HepG2 (cell line): ENCODE data around the gene RAB24. TPM values are rescaled to one million over a fixed set of nuclear protein-coding genes. Genes with fewer than 3 reads are reported as not detected.

Experiments
- AGO1 ChIP-seq: fragments of 200-400 bp; formaldehyde crosslinking; IDR thresholded peaks from 2 replicates; pipeline ENCODE4 v1.6.1; 2017; ENCODE audit warnings: mild to moderate bottlenecking, low read depth, low read length, moderate library complexity; ENCODE audit not compliant: poor library complexity, severe bottlenecking
- ASH2L ChIP-seq: fragments of 300-600, 200-600 bp; sonication (generic); IDR thresholded peaks from 2 replicates; pipeline ENCODE4 v1.7.0; 2017; ENCODE audit warnings: low read depth, mild to moderate bottlenecking, moderate library complexity, mixed read lengths, low read length; ENCODE audit not compliant: insufficient read length
- GABPA ChIP-seq, 2 experiments: IDR thresholded peaks; 2 replicates each; pipeline ENCODE4 v1.6.1; 2011 to 2016; ENCODE audit warnings: low read depth in 2 of 2, low read length in 1 of 2, missing biosample characterization in 1 of 2, missing genetic modification characterization in 1 of 2
- GATAD1 ChIP-seq: IDR thresholded peaks from 2 replicates; pipeline ENCODE4 v1.6.1; 2016; ENCODE audit warnings: missing genetic modification reagents, missing compliant biosample characterization
- HMG20A ChIP-seq: IDR thresholded peaks from 2 replicates; pipeline ENCODE4 v1.6.1; 2016; ENCODE audit warnings: borderline replicate concordance
- HNF4A ChIP-seq: sonication (generic); formaldehyde crosslinking; IDR thresholded peaks from 2 replicates; pipeline ENCODE4 v1.4.0; 2020; ENCODE audit warnings: missing genetic modification reagents
- HNRNPL ChIP-seq: fragments of 200-400 bp; formaldehyde crosslinking; IDR thresholded peaks from 2 replicates; pipeline ENCODE4 v1.6.1; 2017; ENCODE audit warnings: mild to moderate bottlenecking, low read depth, low read length
- MEIS1 ChIP-seq: sonication (generic); formaldehyde crosslinking; IDR thresholded peaks from 2 replicates; pipeline ENCODE4 v1.9.0; 2021; ENCODE audit warnings: mild to moderate bottlenecking, missing genetic modification reagents, moderate library complexity, borderline replicate concordance
- NFRKB ChIP-seq: fragments of 450-650 bp; IDR thresholded peaks from 2 replicates; pipeline ENCODE4 v1.6.1; 2017
- POLR2AphosphoS5 ChIP-seq: IDR thresholded peaks from 2 replicates; pipeline ENCODE4 v1.6.1; 2012; ENCODE audit warnings: low read depth, low read length
- SOX6 ChIP-seq, 2 experiments: fragments of 450-650 bp in 1 of 2; sonication (generic) in 1 of 2; formaldehyde crosslinking in 1 of 2; IDR thresholded peaks; 2 replicates each; pipeline versions ENCODE4 v1.4.0 to v1.6.1; 2017 to 2020; ENCODE audit warnings: antibody characterized with exemption in 1 of 2, mild to moderate bottlenecking in 1 of 2, missing genetic modification reagents in 1 of 2
- polyA plus RNA-seq, 8 experiments: library from polyadenylated mRNA; depleted of rRNA in 3 of 8; stranded (reverse) in 7 of 8; unstranded in 1 of 8; fragments of >200 nt; fragmentation: Illumina TruSeq in 4 of 8; extraction: Trizol in 4 of 8; gene quantifications; 2 replicates each; pipeline versions ENCODE4 v1.2.1 to v1.2.3, GENCODE V29; 2011 to 2016; ENCODE audit warnings: low read depth in 4 of 8, missing spikeins in 1 of 8, mixed read lengths in 1 of 8; ENCODE audit not compliant: insufficient read depth in 1 of 8
- total RNA-seq, 5 experiments: library from RNA; depleted of rRNA; stranded (reverse); fragments of >200 nt; fragmentation: Illumina TruSeq; extraction: Trizol; gene quantifications; 2 replicates each; pipeline ENCODE4 v1.2.3, GENCODE V29; 2016; ENCODE audit warnings: low read depth in 1 of 5
- TF ChIP-seq, protein P1 (sequence below): sonication (generic); formaldehyde crosslinking; IDR thresholded peaks from 2 replicates; pipeline ENCODE4 v1.4.0; 2020; ENCODE audit warnings: missing genetic modification reagents
- TF ChIP-seq, protein P2 (sequence below): sonication (generic); formaldehyde crosslinking; conservative IDR thresholded peaks from 2 replicates; pipeline ENCODE4 v1.4.0; 2020; ENCODE audit warnings: missing genetic modification reagents
- TF ChIP-seq, protein P3 (sequence below): IDR thresholded peaks from 2 replicates; pipeline ENCODE4 v1.6.1; 2016; ENCODE audit warnings: control low read depth
- TF ChIP-seq, protein P4 (sequence below): sonication (generic); formaldehyde crosslinking; IDR thresholded peaks from 2 replicates; pipeline ENCODE4 v1.5.1; 2020; ENCODE audit warnings: mild to moderate bottlenecking, missing genetic modification reagents, moderate library complexity

Gene RAB24
- total and polyA plus RNA-seq, 2 of the 13 experiments (the other 11 are each of a cell fraction or from before 2014, with no cell fraction given), result 22.9 to 63.7 TPM

DNA sequence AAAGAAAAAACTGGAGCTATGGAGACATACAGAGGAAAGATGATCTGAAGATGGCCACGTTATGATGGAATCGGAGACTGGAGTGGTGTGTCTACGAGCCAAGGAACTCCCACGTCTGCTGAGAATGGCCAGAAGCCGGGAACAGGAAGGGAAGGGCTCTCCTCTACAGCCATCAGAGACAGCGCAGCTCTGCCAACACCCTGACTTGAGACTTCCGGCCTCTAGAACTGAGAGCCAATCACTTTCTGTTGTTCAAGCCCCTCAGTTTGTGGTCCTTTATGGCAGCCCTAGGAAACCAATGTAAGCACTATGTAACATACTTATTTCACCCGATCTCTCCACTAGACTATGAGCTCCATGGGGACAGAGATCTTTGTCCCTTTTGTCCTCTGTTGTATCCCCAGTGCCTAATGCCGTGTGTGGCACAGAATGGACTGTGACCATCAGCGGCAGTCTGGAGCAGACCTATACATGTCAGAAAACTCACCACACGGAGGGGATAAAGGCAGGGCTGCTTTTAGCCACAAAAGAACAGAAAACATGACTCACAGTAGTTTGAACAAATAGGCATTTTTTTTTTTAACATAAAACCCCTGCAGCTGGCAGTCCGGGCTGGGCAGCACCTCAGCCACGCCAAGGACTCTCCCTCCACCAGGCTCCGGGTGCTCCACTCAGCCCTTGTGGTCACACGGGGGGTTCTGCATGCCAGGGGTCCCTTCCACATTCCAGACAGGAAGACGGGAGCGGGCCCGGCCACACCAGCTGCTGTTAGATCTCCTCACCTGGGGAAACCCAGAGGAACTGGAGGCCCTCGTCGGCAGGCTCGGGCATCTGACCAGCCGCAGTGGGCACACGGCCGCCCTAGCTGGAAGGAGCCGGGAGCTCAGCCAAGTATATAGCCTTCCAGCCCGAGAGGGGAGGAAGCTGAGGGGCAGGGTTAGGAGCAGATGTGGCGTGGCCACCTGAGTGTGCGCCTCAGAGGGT is 24.3 kb upstream of the RAB24 start (continued):
- TF ChIP-seq, protein P1, sequence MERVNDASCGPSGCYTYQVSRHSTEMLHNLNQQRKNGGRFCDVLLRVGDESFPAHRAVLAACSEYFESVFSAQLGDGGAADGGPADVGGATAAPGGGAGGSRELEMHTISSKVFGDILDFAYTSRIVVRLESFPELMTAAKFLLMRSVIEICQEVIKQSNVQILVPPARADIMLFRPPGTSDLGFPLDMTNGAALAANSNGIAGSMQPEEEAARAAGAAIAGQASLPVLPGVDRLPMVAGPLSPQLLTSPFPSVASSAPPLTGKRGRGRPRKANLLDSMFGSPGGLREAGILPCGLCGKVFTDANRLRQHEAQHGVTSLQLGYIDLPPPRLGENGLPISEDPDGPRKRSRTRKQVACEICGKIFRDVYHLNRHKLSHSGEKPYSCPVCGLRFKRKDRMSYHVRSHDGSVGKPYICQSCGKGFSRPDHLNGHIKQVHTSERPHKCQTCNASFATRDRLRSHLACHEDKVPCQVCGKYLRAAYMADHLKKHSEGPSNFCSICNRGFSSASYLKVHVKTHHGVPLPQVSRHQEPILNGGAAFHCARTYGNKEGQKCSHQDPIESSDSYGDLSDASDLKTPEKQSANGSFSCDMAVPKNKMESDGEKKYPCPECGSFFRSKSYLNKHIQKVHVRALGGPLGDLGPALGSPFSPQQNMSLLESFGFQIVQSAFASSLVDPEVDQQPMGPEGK (CRISPR knock-in tag), result 0 out of 2 replicates have a peak, but pooled peaks have one; percentile 19
- TF ChIP-seq SOX6 (IDR thresholded peaks at IDR 0.05), result no peak
- TF ChIP-seq SOX6 (CRISPR knock-in tag; IDR thresholded peaks at IDR 0.05), result peak; percentile 60
- TF ChIP-seq NFRKB, result no peak
- TF ChIP-seq, protein P2, sequence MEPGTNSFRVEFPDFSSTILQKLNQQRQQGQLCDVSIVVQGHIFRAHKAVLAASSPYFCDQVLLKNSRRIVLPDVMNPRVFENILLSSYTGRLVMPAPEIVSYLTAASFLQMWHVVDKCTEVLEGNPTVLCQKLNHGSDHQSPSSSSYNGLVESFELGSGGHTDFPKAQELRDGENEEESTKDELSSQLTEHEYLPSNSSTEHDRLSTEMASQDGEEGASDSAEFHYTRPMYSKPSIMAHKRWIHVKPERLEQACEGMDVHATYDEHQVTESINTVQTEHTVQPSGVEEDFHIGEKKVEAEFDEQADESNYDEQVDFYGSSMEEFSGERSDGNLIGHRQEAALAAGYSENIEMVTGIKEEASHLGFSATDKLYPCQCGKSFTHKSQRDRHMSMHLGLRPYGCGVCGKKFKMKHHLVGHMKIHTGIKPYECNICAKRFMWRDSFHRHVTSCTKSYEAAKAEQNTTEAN (CRISPR knock-in tag), result no peak
- TF ChIP-seq GABPA (IDR thresholded peaks at IDR 0.05; ENCODE audit: low read depth, low read length), result no peak
- TF ChIP-seq GABPA (CRISPR knock-in tag; IDR thresholded peaks at IDR 0.05; ENCODE audit: low read depth), result no peak
- TF ChIP-seq GATAD1 (CRISPR knock-in tag), result 0 out of 2 replicates have a peak, but pooled peaks have one; percentile 34
- TF ChIP-seq POLR2AphosphoS5, result no peak
- 0 out of 2 replicates have a peak, but pooled peaks have one; percentile 19 for TF ChIP-seq HMG20A (CRISPR knock-in tag)
- peak; percentile 43 for TF ChIP-seq ASH2L
- TF ChIP-seq, protein P3, sequence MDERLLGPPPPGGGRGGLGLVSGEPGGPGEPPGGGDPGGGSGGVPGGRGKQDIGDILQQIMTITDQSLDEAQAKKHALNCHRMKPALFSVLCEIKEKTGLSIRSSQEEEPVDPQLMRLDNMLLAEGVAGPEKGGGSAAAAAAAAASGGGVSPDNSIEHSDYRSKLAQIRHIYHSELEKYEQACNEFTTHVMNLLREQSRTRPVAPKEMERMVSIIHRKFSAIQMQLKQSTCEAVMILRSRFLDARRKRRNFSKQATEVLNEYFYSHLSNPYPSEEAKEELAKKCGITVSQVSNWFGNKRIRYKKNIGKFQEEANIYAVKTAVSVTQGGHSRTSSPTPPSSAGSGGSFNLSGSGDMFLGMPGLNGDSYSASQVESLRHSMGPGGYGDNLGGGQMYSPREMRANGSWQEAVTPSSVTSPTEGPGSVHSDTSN (CRISPR knock-in tag), result no peak
- no peak for TF ChIP-seq AGO1
- peak; percentile 80; the same call in 1 of the 2 replicates for TF ChIP-seq HNRNPL
- no peak for TF ChIP-seq MEIS1 (CRISPR knock-in tag)
- TF ChIP-seq, protein P4, sequence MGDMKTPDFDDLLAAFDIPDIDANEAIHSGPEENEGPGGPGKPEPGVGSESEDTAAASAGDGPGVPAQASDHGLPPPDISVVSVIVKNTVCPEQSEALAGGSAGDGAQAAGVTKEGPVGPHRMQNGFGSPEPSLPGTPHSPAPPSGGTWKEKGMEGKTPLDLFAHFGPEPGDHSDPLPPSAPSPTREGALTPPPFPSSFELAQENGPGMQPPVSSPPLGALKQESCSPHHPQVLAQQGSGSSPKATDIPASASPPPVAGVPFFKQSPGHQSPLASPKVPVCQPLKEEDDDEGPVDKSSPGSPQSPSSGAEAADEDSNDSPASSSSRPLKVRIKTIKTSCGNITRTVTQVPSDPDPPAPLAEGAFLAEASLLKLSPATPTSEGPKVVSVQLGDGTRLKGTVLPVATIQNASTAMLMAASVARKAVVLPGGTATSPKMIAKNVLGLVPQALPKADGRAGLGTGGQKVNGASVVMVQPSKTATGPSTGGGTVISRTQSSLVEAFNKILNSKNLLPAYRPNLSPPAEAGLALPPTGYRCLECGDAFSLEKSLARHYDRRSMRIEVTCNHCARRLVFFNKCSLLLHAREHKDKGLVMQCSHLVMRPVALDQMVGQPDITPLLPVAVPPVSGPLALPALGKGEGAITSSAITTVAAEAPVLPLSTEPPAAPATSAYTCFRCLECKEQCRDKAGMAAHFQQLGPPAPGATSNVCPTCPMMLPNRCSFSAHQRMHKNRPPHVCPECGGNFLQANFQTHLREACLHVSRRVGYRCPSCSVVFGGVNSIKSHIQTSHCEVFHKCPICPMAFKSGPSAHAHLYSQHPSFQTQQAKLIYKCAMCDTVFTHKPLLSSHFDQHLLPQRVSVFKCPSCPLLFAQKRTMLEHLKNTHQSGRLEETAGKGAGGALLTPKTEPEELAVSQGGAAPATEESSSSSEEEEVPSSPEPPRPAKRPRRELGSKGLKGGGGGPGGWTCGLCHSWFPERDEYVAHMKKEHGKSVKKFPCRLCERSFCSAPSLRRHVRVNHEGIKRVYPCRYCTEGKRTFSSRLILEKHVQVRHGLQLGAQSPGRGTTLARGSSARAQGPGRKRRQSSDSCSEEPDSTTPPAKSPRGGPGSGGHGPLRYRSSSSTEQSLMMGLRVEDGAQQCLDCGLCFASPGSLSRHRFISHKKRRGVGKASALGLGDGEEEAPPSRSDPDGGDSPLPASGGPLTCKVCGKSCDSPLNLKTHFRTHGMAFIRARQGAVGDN (CRISPR knock-in tag), result peak; percentile 56
- TF ChIP-seq HNF4A (CRISPR knock-in tag), result peak; percentile 68
